CD4-positive, alpha-beta T cell (primary cell): ENCODE data around the gene CASQ2. TPM values are rescaled to one million over a fixed set of nuclear protein-coding genes. Genes with fewer than 3 reads are reported as not detected.

Experiments used
- ATAC-seq: fragments of 200-7000 bp; cut with Tn5 transposase; one replicate; pipeline ENCODE4 v1.10.0; 2022; ENCODE audit warnings: mild to moderate bottlenecking; ENCODE audit not compliant: poor library complexity
- CTCF ChIA-PET: fragments of 350-600 bp; sonication (Branson Sonifier 250); formaldehyde crosslinking; loops from one replicate; lab custom pipeline; 2021; ENCODE audit warnings: antibody characterized with exemption, inconsistent platforms; lab: Charles Lee
- POLR2A ChIA-PET: fragments of 350-600 bp; sonication (Branson Sonifier 250); formaldehyde crosslinking; loops from one replicate; lab custom pipeline; 2021; ENCODE audit warnings: antibody characterized with exemption, inconsistent platforms; lab: Charles Lee
- DNase-seq, 14 experiments: peaks; one replicate each; pipeline ENCODE4 v3.0.0-alpha.2; 2013 to 2020; ENCODE audit warnings: mixed read lengths in 2 of 14
- H3K27ac ChIP-seq, 2 donors: one replicate each; pipeline versions ENCODE4 v1.5.1 to v1.7.0; 2013; ENCODE audit warnings: low read length in 2 of 2, low read depth in 1 of 2, mild to moderate bottlenecking in 1 of 2
- H3K27me3 ChIP-seq, 2 experiments: 1 replicate in 1 of 2; 2 replicates in 1 of 2; pipeline versions ENCODE4 v1.6.1 to v1.7.0; 2013; ENCODE audit warnings: low read length in 2 of 2, control low read depth in 1 of 2, mild to moderate bottlenecking in 1 of 2, moderate library complexity in 1 of 2; ENCODE audit not compliant: insufficient read depth in 2 of 2, control insufficient read depth in 1 of 2
- H3K36me3 ChIP-seq: one replicate; pipeline ENCODE4 v1.6.1; 2013; ENCODE audit warnings: low read length, control low read depth; ENCODE audit not compliant: insufficient read depth
- H3K4me1 ChIP-seq: one replicate; pipeline ENCODE4 v1.6.1; 2013; ENCODE audit warnings: low read length, control low read depth; ENCODE audit not compliant: insufficient read depth
- H3K4me3 ChIP-seq: one replicate; pipeline ENCODE4 v1.5.1; 2013; ENCODE audit warnings: mild to moderate bottlenecking, low read length, moderate library complexity
- H3K9me3 ChIP-seq, 2 experiments: 1 replicate in 1 of 2; 2 replicates in 1 of 2; pipeline versions ENCODE4 v1.6.1 to v1.7.0; 2013; ENCODE audit warnings: low read length in 2 of 2, mild to moderate bottlenecking in 2 of 2, control low read depth in 1 of 2, moderate library complexity in 1 of 2; ENCODE audit not compliant: control insufficient read depth in 1 of 2, insufficient read depth in 1 of 2
- H3K27ac Mint-ChIP-seq: one replicate; pipeline ENCODE4 v1.8.0; 2020; ENCODE audit warnings: mixed read lengths
- H3K27me3 Mint-ChIP-seq: one replicate; pipeline ENCODE4 v1.8.0; 2021; ENCODE audit warnings: mixed read lengths
- H3K36me3 Mint-ChIP-seq: one replicate; pipeline ENCODE4 v1.8.0; 2021; ENCODE audit warnings: low read depth, mixed read lengths
- H3K4me1 Mint-ChIP-seq: one replicate; pipeline ENCODE4 v1.8.0; 2021; ENCODE audit warnings: low read depth, mixed read lengths
- H3K4me3 Mint-ChIP-seq: one replicate; pipeline ENCODE4 v1.8.0; 2020; ENCODE audit warnings: mild to moderate bottlenecking, mixed read lengths
- H3K9me3 Mint-ChIP-seq: one replicate; pipeline ENCODE4 v1.8.0; 2020; ENCODE audit warnings: mixed read lengths
- intact Hi-C, 2 experiments: fragments of 100-400 bp; cut with DNase I in 1 of 2; cut with micrococcal nuclease in 1 of 2; formaldehyde crosslinking; loops; one replicate each; pipeline versions ENCODE4 v1.15.1 to v1.9.0; 2023 to 2025; cut with DNase I, micrococcal nuclease
- total RNA-seq, 174 experiments: library from RNA in 2 of 174; stranded (reverse) in 2 of 174; gene quantifications; one replicate each; pipeline ENCODE4 v1.2.3 and lab custom pipeline; 2021 to 2026
- TF ChIP-seq, protein P1 (sequence below): fragments of 200-600 bp; IDR thresholded peaks from one replicate; pipeline ENCODE4 v1.8.0; 2022; ENCODE audit warnings: antibody characterized with exemption, mild to moderate bottlenecking

Gene CASQ2
- total RNA-seq, 2 experiments from 2014 or later = not detected

DNA sequence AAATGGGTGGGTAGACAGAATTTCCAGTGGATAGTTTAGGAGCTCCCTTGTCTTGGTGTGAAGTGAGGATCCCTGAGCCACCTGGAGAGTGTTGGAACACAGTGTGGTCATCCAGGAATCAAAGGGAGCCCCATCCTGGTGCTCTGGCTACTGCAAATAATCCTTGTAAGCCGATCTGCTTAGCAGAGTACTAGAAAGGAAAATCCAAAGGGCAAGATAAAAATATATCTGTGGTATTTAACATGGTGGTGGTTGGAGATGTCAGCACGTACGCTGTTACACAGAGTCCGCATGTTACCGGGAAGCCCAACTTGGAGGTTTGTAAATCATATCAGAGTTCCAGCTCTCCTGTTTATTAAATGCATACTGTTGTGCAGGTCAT is 87.8 kb downstream of the CASQ2 start:
- no peaks in the 10 kb centered on the region for H3K4me1 ChIP-seq
- no peak for ATAC-seq
- CTCF ChIA-PET = no interaction called here
- Mint-ChIP-seq H3K9me3 (no peaks in the 10 kb centered on the region), H3K4me3 (no peak overlapping the region), H3K27ac (no peak overlapping the region), H3K36me3 (no peaks in the 10 kb centered on the region), H3K4me1 (no peaks in the 10 kb centered on the region), H3K27me3 (no peaks in the 10 kb centered on the region)
- H3K27ac ChIP-seq = no peak overlapping the region
- no peaks in the 10 kb centered on the region for H3K27me3 ChIP-seq
- POLR2A ChIA-PET = no interaction called here
- TF ChIP-seq, protein P1, sequence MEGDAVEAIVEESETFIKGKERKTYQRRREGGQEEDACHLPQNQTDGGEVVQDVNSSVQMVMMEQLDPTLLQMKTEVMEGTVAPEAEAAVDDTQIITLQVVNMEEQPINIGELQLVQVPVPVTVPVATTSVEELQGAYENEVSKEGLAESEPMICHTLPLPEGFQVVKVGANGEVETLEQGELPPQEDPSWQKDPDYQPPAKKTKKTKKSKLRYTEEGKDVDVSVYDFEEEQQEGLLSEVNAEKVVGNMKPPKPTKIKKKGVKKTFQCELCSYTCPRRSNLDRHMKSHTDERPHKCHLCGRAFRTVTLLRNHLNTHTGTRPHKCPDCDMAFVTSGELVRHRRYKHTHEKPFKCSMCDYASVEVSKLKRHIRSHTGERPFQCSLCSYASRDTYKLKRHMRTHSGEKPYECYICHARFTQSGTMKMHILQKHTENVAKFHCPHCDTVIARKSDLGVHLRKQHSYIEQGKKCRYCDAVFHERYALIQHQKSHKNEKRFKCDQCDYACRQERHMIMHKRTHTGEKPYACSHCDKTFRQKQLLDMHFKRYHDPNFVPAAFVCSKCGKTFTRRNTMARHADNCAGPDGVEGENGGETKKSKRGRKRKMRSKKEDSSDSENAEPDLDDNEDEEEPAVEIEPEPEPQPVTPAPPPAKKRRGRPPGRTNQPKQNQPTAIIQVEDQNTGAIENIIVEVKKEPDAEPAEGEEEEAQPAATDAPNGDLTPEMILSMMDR = no peak
- intact Hi-C loops = no loop called here
- no peak overlapping the region for H3K4me3 ChIP-seq
- H3K36me3 ChIP-seq = no peaks in the 10 kb centered on the region
- DNase-seq = no peak
- H3K9me3 ChIP-seq = no peaks in the 10 kb centered on the region

DNA sequence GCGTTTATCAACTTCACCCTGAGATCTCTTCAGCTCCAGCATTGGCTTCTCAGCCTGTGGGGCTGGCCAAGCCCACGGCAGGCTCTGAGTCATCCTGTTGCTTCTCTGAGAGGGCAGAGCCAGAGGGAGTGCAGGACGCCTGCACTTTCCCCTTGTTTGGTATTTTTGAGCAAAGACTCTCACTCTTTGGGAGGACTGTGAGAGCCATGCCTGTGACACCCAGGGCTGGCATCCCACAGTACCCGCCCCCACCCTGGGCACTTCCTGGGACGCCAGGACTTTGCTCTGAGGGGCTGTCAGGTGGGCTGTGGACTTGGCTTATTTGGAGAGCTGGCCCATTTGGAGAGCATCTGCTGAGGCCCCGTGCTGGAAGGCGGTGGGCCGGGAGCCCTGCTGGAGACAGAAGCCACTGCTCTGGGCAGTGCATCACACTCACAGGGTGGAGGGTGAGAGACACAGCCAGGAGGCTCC is 89.3 kb downstream of the CASQ2 start:
- H3K4me1 ChIP-seq = no peaks in the 10 kb centered on the region
- H3K36me3 ChIP-seq = no peaks in the 10 kb centered on the region
- H3K27ac Mint-ChIP-seq = no peak overlapping the region
- H3K9me3 ChIP-seq = no peaks in the 10 kb centered on the region
- no peak overlapping the region for H3K27ac ChIP-seq
- H3K4me1 Mint-ChIP-seq = no peaks in the 10 kb centered on the region
- ATAC-seq (no peak), DNase-seq (no peak)
- CTCF ChIA-PET = no interaction called here
- intact Hi-C loops = no loop called here
- no peak overlapping the region for H3K4me3 ChIP-seq
- H3K4me3 Mint-ChIP-seq = no peak overlapping the region
- no peaks in the 10 kb centered on the region for H3K36me3 Mint-ChIP-seq
- no peaks in the 10 kb centered on the region for H3K27me3 ChIP-seq
- no peaks in the 10 kb centered on the region for H3K27me3 Mint-ChIP-seq
- POLR2A ChIA-PET = no interaction called here
- H3K9me3 Mint-ChIP-seq = no peaks in the 10 kb centered on the region
- TF ChIP-seq, protein P1 = no peak

DNA sequence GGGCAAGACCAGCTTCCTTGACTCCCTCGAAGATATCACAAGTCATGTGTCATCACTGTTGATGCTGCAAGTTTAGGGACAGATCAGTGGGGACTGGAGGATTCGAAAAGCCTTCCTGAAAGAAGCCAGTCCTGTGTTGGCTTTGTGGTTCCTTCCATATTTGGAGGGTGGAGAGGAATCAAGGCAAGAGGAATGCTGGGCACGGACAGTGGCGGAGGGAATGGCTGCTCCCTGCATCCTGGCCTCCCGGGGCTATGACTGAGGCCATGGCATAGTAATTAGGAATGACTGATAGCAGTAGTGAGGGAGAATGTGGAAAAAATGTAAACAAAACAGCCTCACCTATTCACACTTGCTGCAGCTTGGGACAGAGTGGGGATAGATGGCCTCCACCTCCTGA is 90.4 kb downstream of the CASQ2 start:
- no peak overlapping the region for H3K27ac Mint-ChIP-seq
- no peaks in the 10 kb centered on the region for H3K4me1 Mint-ChIP-seq
- H3K36me3 ChIP-seq = no peaks in the 10 kb centered on the region
- ATAC-seq (no peak), DNase-seq (no peak)
- no peak overlapping the region for H3K4me3 ChIP-seq
- no peaks in the 10 kb centered on the region for H3K27me3 ChIP-seq
- intact Hi-C loops = no loop called here
- H3K27ac ChIP-seq = no peak overlapping the region
- ChIA-PET CTCF (no interaction called here), POLR2A (no interaction called here)
- no peaks in the 10 kb centered on the region for H3K27me3 Mint-ChIP-seq
- H3K9me3 ChIP-seq = no peaks in the 10 kb centered on the region
- H3K4me3 Mint-ChIP-seq = no peak overlapping the region
- TF ChIP-seq, protein P1 = no peak
- no peaks in the 10 kb centered on the region for H3K9me3 Mint-ChIP-seq
- no peaks in the 10 kb centered on the region for H3K4me1 ChIP-seq
- no peaks in the 10 kb centered on the region for H3K36me3 Mint-ChIP-seq
